Measurements from ENCODE around the gene NFIX.

GRCh38 chr19:13068085-13068846, 73.0 kb downstream of the NFIX start:
- TF ChIP-seq CTCF (IDR thresholded peaks at IDR 0.05; ENCODE audit: insufficient read depth, low read depth, low read length) (no peak), EZH2 (IDR thresholded peaks at IDR 0.05; ENCODE audit: insufficient read depth, low read length) (no peak)

All from astrocyte (in vitro differentiated cells and primary cell).